HS-5 (cell line): ENCODE measurements around the gene CPNE4.
A peak's percentile ranks its signal among the peaks of the same experiment; 100 is the strongest.
"Not testable (repeated sequence)": the region's sequence is repeated elsewhere in the genome, so short reads cannot be mapped to it uniquely, and the experiment has no call there.

Experiments used
- DNase-seq: peaks from one replicate; pipeline ENCODE4 v3.0.0-alpha.2; 2012; ENCODE audit warnings: low read depth

Gene CPNE4

GRCh38 chr3:131535131-131535530 lies 499.7 kb downstream of the CPNE4 start:
- DNase-seq: peak; percentile 18

- no peak for DNase-seq
Measured at GRCh38 chr3:131532645-131533044, 502.2 kb downstream of the CPNE4 start.

GRCh38 chr3:131530843-131531242 lies 504.0 kb downstream of the CPNE4 start:
- DNase-seq: no peak

GRCh38 chr3:131530388-131530787 lies 504.4 kb downstream of the CPNE4 start:
- DNase-seq: no peak

- DNase-seq: no peak
Measured at GRCh38 chr3:131526801-131527347, 507.9 kb downstream of the CPNE4 start.

GRCh38 chr3:131518680-131519079 lies 516.1 kb downstream of the CPNE4 start:
- no peak for DNase-seq

GRCh38 chr3:131505421-131505820 lies 529.4 kb downstream of the CPNE4 start:
- no peak for DNase-seq

- DNase-seq: no peak
Measured at GRCh38 chr3:131503320-131503635, 531.5 kb downstream of the CPNE4 start.

- peak; percentile 63 for DNase-seq
Measured at GRCh38 chr3:131502530-131503319, 532.1 kb downstream of the CPNE4 start, which contains the start of gene MRPL3. MRPL3 (minus strand) TSS chr3:131502971; CDS start chr3:131502821, 150 bp downstream.

- DNase-seq: no peak
Measured at GRCh38 chr3:131501949-131502348, 532.9 kb downstream of the CPNE4 start.

- DNase-seq: no peak
Measured at GRCh38 chr3:131494706-131495105, 540.1 kb downstream of the CPNE4 start.

GRCh38 chr3:131491775-131492174 lies 543.0 kb downstream of the CPNE4 start:
- DNase-seq: no peak

- no peak for DNase-seq
Measured at GRCh38 chr3:131491084-131491483, 543.7 kb downstream of the CPNE4 start.

GRCh38 chr3:131486545-131486944 lies 548.3 kb downstream of the CPNE4 start:
- not testable (repeated sequence) for DNase-seq

- DNase-seq: no peak
Measured at GRCh38 chr3:131485119-131485518, 549.7 kb downstream of the CPNE4 start.

- DNase-seq: no peak
Measured at GRCh38 chr3:131484496-131485111, 550.2 kb downstream of the CPNE4 start.
